D341Med (cell line): ENCODE data around the gene KLF15.
"Not testable (repeated sequence)": the region's sequence is repeated elsewhere in the genome, so short reads cannot be mapped to it uniquely, and the experiment has no call there.

Source experiments
- DNase-seq: peaks from one replicate; pipeline ENCODE4 v3.0.0; 2012; ENCODE audit warnings: low spot score

Gene KLF15

GRCh38 chr3:126346466-126346865 lies 10.7 kb downstream of the KLF15 start:
- no peak for DNase-seq

DNA sequence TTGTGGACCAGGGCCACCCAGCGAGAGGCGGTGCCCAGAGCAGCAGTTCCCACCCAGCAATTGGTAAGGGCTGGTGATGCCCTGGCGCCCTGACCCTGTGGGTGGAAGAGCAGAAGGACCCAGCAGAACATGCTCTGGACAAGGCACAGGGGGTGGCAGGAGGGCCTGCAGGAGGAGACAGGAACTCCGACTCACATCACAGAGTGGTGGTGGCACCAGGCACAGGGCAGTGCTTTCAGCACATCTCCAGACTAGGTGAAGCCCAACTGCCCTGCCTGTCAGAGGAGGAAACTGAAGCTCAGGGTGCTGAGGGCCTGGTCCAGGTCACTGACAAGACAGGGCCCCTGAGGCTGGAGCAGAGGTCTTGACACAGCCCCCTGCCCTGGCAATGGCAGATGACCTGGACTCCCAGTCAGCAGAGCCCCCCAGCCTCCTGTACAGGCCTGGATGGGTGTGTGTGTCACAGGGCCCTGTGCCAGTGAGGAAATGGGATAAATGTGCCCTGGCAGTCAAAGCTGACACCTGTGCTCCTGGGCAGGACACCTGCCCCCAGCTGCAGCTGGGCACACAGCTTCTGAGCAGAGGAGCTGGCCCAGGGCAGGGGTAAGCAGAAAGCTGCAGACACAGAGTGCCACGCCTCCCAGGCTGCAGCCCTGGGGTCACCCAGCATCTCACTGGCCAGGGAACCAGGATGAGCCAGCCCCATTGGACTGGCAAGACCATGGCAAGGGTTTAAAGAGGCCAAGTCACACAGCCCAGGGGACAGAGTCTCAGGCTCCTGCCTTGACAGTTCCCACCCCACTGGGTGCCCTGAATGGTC lies 11.4 kb downstream of the KLF15 start:
- DNase-seq: no peak

GRCh38 chr3:126345231-126345630 lies 12.0 kb downstream of the KLF15 start:
- no peak for DNase-seq

- DNase-seq: no peak
These were observed 12.7 kb downstream of the KLF15 start for GRCh38 chr3:126344380-126345041.

GRCh38 chr3:126343649-126344035 lies 13.6 kb downstream of the KLF15 start:
- no peak for DNase-seq

GRCh38 chr3:126342991-126343648 lies 14.1 kb downstream of the KLF15 start:
- DNase-seq: no peak

GRCh38 chr3:126342211-126342610 lies 15.0 kb downstream of the KLF15 start:
- DNase-seq: no peak

- no peak for DNase-seq
These were observed 15.5 kb downstream of the KLF15 start for GRCh38 chr3:126341755-126342150.

DNA sequence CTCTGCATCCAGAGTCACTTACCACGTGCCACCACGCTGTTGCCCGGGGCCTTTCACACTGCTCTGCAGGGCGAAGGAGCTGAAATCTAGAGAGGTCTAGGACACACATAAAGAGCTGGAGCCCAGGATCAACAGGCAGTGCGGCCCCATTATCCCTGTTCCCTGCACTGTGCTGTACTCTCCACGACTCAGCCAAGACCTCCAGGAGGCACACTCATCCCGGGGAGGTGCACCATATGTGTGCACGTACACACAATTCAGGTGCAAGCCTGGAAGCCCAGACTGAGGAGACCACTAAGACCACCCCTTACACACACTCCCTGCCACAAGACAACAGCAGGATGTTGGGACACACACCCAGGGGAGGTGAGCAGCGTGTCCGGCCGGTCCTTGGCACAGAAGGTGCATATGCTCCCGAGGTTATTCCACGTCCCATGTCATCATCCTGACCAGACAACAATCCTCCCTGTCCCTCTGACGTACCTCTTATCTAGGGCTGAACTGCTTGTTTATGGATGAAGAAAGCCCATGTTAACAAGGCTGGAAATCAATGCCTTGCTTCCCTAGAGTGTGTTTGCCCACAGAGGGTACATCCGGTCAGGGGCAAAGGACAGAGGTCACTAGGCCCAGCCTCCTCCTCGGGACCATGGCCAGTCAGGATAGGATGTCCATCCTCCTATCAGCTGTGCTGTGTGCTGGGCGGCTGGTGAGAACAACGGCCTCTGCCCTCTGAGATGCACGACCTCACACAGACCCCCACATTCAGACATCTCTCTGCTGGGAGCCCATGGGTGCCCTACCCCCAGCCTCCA lies 16.1 kb downstream of the KLF15 start:
- DNase-seq: no peak

DNA sequence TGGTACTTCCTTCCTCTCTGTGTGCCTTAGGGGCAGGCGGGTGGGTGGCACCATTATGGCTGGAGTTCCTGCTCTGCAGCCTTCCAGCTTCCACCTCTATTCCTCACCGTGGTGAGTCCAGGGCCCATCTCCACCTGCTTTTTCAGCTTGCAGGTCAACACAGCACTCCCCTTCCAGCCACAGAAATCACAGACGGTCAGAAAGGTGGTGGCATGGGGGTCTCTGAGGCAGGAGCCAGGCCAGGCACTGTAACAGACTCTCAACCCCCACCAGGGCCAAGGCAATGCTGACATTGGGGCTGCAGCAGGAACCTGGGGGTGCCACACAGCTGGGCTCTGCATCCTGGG lies 16.6 kb downstream of the KLF15 start:
- no peak for DNase-seq

DNA sequence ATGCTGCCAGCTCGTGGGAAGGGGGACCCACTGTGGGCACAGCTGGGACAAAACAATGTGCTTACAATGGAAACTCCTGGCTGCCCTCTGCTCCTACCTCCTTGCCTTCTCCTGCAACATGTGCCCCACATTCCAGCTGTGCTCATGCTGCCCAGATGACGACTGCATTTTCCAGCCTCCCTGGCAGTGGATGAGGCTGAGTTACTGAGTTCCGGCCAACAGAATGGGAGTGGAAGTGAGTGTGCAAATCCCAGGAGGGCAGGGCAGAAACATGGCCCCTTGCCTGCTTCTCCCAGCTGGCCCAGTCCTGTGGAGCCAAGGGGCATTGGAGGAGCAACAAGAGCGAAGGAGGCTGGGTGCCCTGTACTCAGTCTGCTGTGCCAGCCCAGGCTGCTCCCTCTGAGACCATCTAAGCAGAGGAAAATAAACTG lies 17.1 kb downstream of the KLF15 start:
- no peak for DNase-seq

GRCh38 chr3:126339466-126339865 lies 17.7 kb downstream of the KLF15 start:
- no peak for DNase-seq

DNA sequence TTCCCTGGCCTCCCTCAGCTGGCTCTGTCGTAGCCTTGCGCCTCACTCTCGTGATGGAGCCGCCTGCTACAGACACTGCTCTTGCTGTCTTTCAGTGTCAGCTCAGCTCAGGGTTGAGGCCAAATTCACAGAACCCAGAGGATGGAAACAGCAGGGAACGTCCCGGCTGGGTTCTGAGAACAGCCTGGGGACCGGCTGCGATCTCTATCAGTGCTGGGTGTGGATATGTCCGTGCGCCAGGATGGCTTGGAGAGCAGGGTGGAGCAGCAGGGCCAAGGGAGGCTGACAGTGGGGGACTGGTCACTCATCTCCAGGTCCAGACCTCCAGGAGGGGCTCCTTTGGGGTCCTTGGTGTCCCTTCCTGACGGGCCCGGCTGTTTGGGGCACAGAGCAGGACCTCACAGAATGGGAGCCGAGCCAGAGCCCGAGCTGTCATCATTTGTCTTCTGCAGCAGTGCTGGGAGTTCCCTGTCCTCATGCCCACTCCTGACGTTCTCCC lies 18.4 kb downstream of the KLF15 start:
- DNase-seq: no peak

- DNase-seq: no peak
These were observed 19.1 kb downstream of the KLF15 start for GRCh38 chr3:126337980-126338651.

DNA sequence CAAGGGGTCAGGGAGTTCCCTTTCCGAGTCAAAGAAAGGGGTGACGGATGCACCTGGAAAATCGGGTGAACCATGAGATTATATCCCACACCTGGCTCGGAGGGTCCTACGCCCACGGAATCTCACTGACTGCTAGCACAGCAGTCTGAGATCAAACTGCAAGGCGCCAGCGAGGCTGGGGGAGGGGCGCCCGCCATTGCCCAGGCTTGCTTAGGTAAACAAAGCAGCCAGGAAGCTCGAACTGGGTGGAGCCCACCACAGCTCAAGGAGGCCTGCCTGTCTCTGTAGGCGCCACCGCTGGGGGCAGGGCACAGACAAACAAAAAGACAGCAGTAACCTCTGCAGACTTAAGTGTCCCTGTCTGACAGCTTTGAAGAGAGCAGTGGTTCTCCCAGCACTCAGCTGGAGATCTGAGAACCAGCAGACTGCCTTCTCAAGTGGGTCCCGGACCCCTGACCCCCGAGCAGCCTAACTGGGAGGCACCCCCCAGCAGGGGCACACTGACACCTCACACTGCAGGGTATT lies 25.3 kb downstream of the KLF15 start:
- DNase-seq: not testable (repeated sequence)

GRCh38 chr3:126329927-126330725 lies 27.1 kb downstream of the KLF15 start:
- no peak for DNase-seq

DNA sequence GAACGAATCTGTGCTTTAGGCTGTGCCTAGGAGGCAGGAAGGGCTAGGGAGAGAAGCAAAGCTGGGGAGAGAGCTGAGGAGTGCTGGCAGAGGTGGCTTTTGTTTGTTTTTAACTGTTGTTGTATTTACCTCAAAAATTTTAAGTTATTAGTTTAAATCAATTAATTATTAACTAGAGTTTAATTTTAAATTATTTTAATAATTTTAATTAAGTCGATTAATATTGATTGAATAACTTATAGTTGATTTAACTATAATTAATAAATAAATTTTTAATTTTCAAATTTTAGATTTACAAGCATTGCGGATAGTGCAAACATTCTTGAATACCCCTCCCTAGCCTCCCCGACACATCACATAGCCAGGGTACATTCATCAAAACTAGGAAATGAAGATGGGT lies 30.6 kb downstream of the KLF15 start:
- DNase-seq: no peak

GRCh38 chr3:126322181-126322967 lies 34.8 kb downstream of the KLF15 start:
- DNase-seq: no peak

DNA sequence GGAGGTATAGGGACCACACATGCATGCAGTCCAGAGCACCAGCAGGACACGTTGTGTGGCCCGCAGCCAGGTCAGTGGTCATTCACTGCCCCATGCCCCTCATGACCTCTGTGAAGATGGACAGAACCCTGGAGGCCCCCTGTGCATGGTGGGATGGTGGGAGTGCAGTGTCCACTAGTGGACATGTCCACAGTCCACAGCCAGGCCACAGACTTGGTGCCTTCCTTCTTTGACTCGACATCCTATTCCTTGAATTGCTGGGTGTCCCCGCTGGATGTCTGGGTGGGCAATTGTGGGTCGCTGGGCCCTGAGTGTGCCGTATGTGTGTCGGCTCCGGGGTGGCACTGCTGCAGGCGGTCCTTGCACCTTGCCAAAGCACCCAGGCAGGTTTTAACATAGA lies 35.7 kb downstream of the KLF15 start:
- DNase-seq: no peak
